NT2/D1 (cell line): ENCODE data around the gene G2E3.

ENCODE experiments used
- SUZ12 ChIP-seq: IDR thresholded peaks from 2 replicates; pipeline ENCODE4 v1.6.1; 2011; ENCODE audit not compliant: insufficient read length, insufficient read depth; ENCODE audit errors: extremely low read depth
- YY1 ChIP-seq: IDR thresholded peaks from 2 replicates; pipeline ENCODE4 v1.6.1; 2011; ENCODE audit not compliant: insufficient read length, insufficient read depth
- ZNF274 ChIP-seq: IDR thresholded peaks from 2 replicates; pipeline ENCODE4 v1.6.1; 2011; ENCODE audit warnings: mild to moderate bottlenecking, low read depth, low read length

DNA sequence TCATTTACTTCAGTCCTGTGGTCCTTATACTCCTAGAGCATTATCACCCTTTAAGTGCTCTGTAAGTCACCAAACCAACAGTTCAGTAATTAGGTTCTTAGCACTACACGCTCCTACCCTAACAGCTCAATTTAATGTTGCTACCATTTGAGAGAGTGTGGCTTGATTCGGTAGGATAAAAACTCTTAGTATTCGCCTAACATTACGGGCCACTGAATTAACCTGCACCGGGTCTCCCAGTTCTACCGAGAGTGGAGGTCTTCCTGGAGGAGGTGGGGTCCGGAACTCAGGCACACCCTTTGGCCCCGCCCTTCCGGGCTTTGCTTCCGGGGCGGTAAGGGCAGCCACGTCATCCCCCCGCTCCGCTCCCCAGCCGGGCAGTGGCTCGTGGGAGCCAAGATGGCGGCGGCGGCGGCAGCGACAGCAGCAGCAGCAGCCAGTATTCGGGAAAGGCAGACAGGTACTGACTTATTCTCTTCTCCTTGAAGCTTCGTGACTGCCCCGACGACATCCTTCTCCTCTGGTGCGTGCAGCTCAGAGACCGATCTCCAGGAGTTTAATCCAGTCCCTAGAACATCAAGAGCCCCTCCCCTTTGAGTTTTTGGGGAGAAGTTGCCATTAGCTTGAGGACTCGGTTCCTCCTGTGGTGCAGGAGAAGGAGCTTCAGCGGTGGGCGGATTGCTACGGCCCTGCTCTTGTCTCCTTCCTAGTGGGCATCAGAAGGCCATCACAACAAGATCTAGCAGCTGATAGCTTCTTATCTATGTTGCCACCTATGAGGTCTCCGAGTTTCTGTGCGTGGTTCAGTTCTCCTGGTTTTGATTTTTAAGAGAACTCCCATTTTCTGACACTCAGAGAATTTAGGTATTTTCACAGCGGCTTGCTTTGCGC lies 63.2 kb downstream of the G2E3 start, which contains the start of gene SCFD1:
- TF ChIP-seq SUZ12 (no peak), ZNF274 (no peak), YY1 (peak; percentile 80)
